ENCODE measurements around the gene MFAP3L.
"Not testable (repeated sequence)": the region's sequence is repeated elsewhere in the genome, so short reads cannot be mapped to it uniquely, and the experiment has no call there.

Gene MFAP3L

GRCh38 chr4:169986369-169986768 is 39.8 kb downstream of the MFAP3L start:
- DNase-seq: no peak

- no peak for DNase-seq
These were observed 40.3 kb downstream of the MFAP3L start for GRCh38 chr4:169985881-169986280.

GRCh38 chr4:169984745-169985144 is 41.5 kb downstream of the MFAP3L start:
- no peak for DNase-seq

GRCh38 chr4:169984173-169984572 is 42.0 kb downstream of the MFAP3L start:
- no peak for DNase-seq

- DNase-seq: no peak
These were observed 49.2 kb downstream of the MFAP3L start for GRCh38 chr4:169976951-169977350.

GRCh38 chr4:169975838-169976796 is 50.1 kb downstream of the MFAP3L start:
- no peak for DNase-seq

- peak; percentile 18 for DNase-seq
These were observed 50.9 kb downstream of the MFAP3L start for GRCh38 chr4:169975131-169975837.

GRCh38 chr4:169971456-169972015 is 54.7 kb downstream of the MFAP3L start:
- no peak for DNase-seq

GRCh38 chr4:169968999-169969398 is 57.2 kb downstream of the MFAP3L start:
- peak; percentile 92 for DNase-seq

GRCh38 chr4:169963998-169964397 is 62.2 kb downstream of the MFAP3L start:
- peak; percentile 71 for DNase-seq

- DNase-seq: no peak
These were observed 66.9 kb downstream of the MFAP3L start for GRCh38 chr4:169959254-169959653.

GRCh38 chr4:169958629-169959028 is 67.6 kb downstream of the MFAP3L start:
- DNase-seq: no peak

GRCh38 chr4:169957785-169958184 is 68.4 kb downstream of the MFAP3L start:
- DNase-seq: no peak

GRCh38 chr4:169956091-169956843 is 69.9 kb downstream of the MFAP3L start:
- DNase-seq: peak; percentile 50

- no peak for DNase-seq
These were observed 70.7 kb downstream of the MFAP3L start for GRCh38 chr4:169955521-169955920.

- no peak for DNase-seq
These were observed 73.8 kb downstream of the MFAP3L start for GRCh38 chr4:169952236-169953002.

GRCh38 chr4:169948271-169948670 is 77.9 kb downstream of the MFAP3L start:
- DNase-seq: no peak

GRCh38 chr4:169945636-169946035 is 80.6 kb downstream of the MFAP3L start:
- no peak for DNase-seq

GRCh38 chr4:169943601-169944000 is 82.6 kb downstream of the MFAP3L start:
- not testable (repeated sequence) for DNase-seq

GRCh38 chr4:169941141-169941540 is 85.1 kb downstream of the MFAP3L start:
- no peak for DNase-seq

- DNase-seq: no peak
These were observed 85.7 kb downstream of the MFAP3L start for GRCh38 chr4:169940460-169940859.
